GDM1 (cell line): ENCODE data around the gene ADAT3.
"Not testable (repeated sequence)": the region's sequence is repeated elsewhere in the genome, so short reads cannot be mapped to it uniquely, and the experiment has no call there.

Experiments
- DNase-seq: peaks from one replicate; lab custom pipeline; 2025; lab: John Stamatoyannopoulos, UW

The ADAT3 gene

GRCh38 chr19:1866693-1867348, 38.4 kb upstream of the ADAT3 start:
- no peak for DNase-seq

GRCh38 chr19:1867349-1867724, 37.9 kb upstream of the ADAT3 start:
- no peak for DNase-seq

DNA sequence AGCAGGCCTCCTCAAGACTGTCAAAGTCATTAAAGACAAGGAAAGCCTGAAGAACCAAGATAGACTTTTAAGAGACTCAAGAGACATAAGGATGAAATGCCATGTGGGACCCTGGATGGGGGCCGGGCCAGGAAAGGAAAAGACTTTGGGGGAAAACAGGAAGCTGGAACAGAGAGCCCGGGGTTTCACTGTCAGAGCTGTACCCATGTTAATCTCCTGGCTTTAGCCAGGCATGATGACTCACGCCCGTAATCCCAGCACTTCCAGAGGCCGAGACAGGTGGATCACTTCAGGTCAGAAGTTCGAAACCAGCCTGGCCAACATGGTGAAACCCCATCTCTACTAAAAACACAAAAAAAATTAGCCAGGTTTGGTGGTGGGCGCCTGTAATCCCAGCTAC, 36.2 kb upstream of the ADAT3 start:
- DNase-seq, result no peak

- no peak for DNase-seq
Observed at GRCh38 chr19:1871140-1871597, 34.0 kb upstream of the ADAT3 start.

DNA sequence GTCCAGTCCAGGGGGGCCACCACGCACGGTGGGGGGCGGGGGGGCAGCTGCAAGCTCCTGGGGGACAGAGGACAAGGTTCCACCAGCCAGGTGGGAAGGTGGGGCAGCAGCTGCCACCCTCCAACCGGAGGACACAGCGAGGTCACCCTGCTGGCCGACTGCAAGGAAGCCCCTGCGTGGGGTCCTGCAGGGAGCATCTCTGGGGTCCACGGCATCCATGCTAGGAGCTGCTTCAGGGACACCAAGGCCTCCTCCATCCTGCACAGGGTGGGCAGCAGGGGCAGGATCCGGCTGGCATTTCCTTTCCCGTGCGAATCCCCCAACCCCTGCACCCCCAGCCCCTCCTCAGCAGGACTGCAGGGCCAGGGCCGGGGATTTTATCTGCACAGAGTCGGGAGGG, 33.6 kb upstream of the ADAT3 start:
- no peak for DNase-seq

DNA sequence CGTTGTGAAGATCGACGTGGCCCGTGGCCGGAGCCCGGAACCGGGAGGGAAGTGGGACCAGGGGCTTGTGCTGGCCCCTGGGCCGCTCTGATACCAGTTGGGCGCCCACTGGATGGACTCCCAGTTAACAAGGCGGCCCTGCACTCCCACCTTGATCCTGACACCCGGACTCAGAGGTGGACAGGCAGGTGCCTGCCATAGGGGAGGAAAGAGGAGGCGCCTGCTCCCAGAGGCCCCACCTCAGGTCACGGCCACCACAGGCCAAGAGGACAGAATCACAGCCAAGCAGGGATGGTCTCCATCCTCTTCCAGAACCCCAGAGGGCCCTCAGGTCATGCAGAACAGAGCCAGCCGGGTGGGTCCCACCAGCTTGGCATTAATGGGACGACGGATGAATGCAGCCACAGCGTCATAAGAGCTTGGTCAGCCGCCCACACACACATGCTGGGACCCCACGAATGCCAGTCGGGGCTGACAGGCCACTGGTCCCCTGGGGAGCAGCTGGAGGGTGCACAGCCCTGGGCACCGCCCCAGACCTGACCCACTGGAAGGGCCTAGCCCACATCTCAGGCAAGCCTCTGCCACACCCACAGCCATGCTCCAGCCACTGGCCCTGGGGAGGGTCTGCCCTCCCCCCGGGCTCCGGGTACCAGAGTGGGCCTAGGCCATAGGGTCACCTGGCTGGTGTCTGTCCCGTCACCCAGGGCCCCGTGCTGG, 32.2 kb upstream of the ADAT3 start:
- DNase-seq, result no peak

- no peak for DNase-seq
Observed at GRCh38 chr19:1873524-1874473, 31.4 kb upstream of the ADAT3 start.

GRCh38 chr19:1874554-1875185, 30.5 kb upstream of the ADAT3 start:
- no peak for DNase-seq

- not testable (repeated sequence) for DNase-seq
Observed at GRCh38 chr19:1875265-1875645, 29.9 kb upstream of the ADAT3 start.

DNA sequence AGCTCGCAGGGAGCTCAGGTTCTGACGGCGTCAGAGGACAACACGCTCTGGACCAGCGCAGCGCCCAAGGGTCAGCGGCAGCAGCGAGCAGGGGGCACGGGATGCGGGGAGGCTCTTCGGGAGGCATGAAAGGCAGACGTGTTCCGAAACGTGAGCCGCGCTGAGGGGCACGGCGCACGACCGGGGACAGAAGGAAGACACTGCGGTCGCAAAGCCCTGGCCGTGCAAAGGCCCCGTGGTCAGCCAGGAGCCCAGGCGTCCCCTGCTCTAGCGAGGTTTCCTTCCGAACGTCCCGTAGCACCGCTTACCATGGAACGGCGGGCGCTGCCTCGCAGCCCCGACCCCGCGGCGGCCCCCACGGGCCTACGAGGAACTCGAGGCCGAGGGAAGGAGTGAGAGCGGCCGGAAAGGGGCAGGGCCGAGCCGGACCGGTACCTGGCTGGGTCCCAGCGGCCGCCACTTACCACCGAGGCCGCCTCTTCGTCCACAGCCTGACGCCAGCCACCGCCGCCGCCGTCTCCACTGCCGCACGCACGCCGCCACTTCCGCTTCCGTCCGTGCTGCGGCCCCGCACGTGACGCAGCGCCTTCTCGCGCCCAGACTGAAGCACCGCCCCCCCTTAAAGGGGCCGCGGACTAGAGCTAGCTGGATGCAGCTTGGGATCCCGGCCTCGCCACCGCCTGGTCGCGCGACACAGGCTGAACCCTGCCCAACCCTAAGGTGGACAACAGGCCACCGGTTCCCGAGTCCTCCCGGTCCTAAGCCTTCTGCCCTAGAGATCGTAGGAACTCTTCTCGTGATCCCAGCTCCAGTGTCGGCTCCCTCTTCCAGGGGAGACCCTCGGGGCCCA, 29.3 kb upstream of the ADAT3 start:
- DNase-seq, result peak; percentile 88

DNA sequence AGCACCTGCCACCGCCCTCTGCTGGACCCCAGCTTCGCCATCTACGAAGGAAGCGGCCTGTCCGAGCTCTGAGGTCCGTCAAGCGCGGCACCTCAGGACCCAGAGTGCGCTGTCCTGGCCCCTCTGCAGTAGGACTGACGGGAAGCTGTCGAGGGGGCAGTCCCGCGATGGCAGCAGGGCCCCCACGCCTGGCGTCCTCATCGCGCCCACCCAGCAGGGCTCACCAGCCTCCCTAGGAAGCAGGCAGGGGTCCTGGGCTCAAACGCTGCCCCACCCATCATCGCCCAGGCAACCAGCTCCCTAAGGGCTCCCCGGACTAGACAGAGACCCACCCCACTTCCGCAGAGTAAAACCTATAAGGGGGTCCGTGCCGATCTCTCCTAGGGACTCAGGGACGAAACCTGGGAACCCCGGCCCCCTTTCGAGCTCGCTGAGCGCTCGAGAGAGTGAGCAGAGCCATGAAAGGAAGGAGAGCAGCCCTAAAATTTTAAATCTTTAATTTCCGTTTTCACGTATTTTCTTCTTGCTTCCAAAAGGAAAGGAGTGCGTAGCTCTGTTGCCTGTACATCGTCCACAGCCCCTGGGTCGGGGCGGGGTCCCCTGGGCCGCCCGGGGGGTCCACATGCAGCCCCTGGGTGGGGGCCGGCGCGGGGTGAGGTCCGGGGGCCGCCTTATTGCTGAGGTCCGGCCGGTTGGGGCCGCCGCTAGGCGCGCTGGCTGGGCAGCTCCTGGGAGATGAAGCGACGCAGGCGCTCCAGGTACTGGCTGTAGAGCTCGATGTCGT, 28.5 kb upstream of the ADAT3 start:
- not testable (repeated sequence) for DNase-seq

DNA sequence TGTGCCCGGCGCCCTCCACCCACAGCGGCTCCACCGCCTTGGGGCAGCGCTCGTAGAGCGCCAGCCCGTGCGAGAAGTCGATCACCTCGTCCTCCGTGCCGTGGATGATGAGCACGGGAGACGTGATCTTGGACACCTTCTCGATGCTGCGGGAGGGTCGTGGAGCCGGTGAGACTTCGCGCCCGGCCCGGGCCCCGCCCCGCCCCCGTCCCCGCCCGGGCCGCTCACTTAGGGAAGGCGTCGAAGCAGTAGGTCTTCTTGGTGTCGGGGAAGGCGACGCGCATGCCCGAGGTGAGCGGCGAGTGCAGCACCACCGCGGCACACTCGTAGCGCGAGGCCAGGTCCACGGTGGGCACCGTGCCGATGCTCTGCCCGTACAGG, 27.9 kb upstream of the ADAT3 start:
- DNase-seq, result not testable (repeated sequence)

DNA sequence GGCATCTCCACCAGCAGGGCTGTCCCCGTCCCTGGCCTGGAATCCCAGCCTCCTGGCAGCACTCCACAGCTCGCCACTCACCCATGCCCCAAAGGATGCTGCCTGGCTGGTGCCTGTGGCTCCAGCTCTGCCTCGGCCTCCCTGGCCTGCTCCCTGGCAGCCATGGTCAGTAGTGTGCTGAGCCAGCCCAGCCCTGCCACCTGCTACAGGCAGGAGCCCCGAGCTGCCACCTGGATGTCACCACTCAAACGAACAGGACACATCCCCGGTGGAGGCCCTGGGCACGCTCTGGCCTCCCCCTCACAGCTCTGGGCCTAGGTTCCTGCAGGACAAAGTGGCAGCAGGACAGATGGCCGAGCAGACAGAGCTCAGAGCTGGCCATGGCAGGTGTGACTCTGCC, 26.6 kb upstream of the ADAT3 start:
- DNase-seq, result not testable (repeated sequence)

GRCh38 chr19:1879982-1880381, 25.2 kb upstream of the ADAT3 start:
- not testable (repeated sequence) for DNase-seq

- no peak for DNase-seq
Observed at GRCh38 chr19:1880611-1881392, 24.4 kb upstream of the ADAT3 start.

DNA sequence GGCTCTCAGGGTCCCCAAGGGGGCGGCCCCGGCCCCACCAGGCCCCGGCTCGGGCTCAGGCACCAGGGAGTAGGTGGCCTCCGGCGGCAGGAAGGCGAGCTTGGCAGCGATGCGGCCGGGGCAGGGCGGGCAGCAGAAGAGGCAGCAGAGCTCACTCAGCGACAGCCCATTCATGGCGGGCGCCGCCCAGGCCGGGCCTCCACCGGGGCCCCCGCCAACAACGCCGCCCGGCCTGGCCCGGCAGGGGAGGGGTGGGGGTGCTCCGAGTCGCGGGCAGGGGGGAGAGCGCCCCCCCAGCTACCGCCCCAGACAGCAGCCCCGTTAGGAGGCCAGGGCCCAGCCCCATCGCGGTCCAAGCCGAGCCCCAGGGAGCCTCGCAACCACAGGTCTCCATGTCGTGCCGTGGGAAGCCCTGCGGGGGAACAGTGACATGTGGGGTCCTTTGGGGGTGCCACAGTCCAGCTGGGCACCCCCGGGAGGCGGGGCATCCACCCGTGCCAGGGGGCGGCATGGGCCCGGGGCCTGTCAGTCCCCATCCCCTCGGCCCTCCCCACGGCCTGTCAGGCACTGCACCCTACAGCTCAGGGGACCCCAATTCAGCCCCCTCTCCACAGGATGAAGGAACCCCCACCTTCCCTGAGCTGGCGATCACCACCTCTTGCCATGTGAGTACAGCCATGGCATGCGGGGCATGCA, 23.7 kb upstream of the ADAT3 start:
- DNase-seq, result not testable (repeated sequence)

GRCh38 chr19:1882089-1882785, 23.0 kb upstream of the ADAT3 start:
- no peak for DNase-seq
